GM21717 (cell line): ENCODE measurements around the gene ATP6V1C2.
"Not testable (repeated sequence)": the region's sequence is repeated elsewhere in the genome, so short reads cannot be mapped to it uniquely, and the experiment has no call there.

Experiments used
- ATAC-seq: cut with Tn5 transposase; IDR thresholded peaks from one replicate; pipeline ENCODE4 v1.9.1; 2021; ENCODE audit warnings: mild to moderate bottlenecking, moderate library complexity; ENCODE audit not compliant: unreplicated experiment

ATP6V1C2 gene

DNA sequence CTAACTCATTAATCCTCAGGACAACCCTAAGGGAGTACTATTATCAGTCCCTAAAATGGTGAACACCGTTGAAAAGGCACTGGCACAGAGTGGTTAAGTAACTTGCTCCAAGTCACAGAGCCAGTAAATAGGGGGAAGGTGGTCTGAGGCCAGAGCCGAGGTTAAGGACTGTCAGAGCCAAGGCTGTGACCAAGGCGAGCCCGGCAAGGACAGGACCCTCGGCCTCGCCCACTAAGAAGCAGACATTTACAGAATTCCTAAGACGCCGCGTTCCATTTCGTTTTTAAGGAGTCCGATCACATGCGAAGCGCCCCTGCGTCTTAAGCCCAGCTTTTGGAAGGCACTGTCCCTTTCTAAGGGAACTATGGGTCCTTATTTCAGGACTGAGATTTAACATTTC, 90.1 kb downstream of the ATP6V1C2 start:
- no peak for ATAC-seq

- peak; percentile 90 for ATAC-seq
These were observed 91.1 kb downstream of the ATP6V1C2 start, which contains the start of gene PDIA6 for GRCh38 chr2:10812362-10813162. TSS of gene PDIA6 (minus strand) at chr2:10812785. CDS start at chr2:10812696, 89 bp downstream.

DNA sequence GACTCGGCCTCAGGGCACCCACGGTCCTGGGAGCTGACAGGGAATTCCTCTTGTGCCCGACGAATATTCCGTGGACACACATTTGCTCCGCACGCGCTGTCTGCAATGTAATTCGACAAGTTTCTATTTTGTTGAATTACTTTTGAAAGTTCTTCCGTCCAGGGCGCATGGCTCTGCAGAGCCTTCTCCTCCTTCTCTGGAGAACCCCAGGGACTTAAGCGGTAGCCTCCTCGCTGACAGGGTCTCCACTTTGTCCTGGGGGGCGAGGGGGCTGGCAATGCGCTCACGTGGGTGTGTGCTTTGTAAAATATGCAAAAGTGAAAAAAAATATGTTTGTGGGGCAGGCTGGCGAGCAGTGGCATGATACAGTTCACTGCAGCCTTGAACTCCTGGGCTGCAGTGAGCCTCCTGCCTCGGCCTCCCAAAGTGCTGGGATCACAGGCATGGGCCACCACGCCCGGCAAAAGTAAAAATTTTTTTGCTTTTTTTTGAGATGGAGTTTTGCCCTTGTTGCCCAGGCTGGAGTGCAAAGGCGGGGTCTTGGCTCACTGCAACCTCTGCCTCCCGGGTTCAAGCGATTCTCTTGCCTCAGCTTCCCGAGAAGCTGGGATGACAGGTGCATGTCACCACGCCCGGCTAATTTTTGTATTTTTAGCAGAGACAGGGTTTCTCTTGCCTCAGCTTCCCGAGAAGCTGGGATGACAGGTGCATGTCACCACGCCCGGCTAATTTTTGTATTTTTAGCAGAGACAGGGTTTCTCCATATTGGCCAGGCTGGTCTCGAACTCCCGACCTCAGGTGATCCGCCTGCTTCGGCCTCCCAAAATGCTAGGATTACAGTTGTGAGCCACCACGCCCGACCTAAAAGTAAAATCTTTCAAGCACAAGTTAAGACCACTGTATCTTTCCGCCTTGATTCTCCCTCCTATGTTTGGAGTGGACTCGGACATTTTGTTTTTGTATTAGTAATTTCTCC, 92.0 kb downstream of the ATP6V1C2 start:
- ATAC-seq = not testable (repeated sequence)

DNA sequence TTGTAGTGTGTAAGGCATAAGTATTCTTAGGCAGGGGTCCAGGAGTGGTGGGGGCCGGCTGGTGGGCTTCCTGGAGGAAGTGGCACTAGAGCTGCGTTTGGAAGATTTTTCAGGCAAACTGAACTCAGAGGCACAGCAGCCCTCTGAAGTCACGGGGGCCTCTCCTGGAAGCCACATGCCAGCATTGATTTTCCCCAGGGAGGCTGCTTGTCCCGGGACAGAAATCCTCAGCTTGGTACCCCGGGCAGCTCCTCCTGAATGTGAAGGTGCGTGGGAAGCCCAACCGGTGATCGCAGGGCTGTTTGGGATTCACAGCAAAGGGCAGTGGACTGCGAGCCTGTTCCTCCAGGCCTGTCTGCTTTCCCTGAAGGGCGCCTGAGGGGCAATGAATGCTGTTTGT, 92.7 kb downstream of the ATP6V1C2 start:
- ATAC-seq = no peak

DNA sequence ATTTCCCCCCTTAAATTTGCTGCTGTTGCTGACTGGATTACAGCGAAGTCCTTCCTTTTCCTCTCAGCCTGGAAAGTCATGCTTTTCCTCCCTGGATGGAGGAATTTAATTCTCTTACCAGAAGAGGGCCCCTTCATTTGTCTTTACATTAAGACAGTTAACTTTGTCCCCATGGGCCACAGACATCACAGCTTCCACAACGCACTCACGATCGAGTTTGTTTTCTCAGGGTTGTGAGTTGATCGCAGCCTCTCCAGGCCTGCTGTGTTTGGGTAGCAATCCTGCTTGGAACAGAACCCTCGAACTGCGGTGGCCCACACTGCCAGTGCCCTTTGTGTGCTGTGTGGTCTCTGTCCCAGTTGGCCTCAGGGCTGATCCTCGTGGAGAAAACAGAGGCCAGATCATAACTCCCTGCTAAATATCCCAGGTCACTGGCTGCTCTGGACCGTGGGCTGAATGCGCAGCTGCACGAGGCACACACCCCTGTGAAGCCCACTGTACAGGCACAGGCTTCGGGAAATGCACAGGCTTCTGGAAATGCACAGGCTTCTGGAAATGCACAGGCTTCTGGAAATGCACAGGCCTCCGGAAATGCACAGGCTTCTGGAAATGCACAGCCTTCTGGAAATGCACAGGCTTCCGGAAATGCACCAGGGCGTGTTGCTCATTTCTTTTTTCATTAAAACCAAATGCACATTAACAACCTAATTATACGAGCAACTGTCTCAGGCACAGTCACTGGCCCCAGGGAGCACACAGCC, 93.3 kb downstream of the ATP6V1C2 start:
- no peak for ATAC-seq

DNA sequence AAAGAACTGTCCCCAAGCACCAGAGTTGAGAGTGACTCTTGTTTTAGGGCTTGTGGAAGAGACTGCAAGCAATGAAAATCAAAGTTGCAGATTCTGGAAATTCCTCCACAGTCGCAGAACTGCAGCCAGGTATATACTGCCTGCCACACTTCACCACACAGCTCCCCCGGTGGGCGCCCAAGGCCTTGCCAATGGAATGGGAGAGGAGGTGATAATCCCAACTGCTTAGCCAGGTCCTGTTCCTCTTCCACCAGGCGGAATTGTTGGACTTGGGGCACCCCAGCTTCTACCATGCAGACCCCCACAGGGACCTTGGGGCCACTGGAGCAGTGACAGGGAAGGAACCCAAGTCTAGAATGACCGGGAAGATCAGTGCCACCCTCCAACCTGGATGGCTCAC, 96.0 kb downstream of the ATP6V1C2 start:
- ATAC-seq = no peak

GRCh38 chr2:10818305-10818704, 96.9 kb downstream of the ATP6V1C2 start:
- not testable (repeated sequence) for ATAC-seq

DNA sequence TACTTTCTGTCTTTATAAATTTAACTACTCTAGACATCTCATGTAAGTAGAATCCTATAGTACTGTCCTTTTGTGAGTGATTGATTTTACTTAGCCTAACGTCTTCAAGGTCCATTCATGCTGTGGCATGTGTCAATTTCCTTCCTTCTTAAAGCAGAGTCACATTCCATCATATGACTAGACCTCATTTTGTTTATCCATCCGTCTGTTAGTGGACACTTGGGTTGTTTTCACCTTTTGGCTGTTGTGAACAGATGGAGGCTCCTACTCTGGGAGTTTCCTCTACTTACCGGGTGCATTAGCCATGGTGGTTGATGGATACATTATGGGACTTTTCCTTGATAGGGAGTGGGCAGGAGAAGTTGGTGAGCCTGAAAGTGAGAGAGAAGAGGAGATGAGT, 97.6 kb downstream of the ATP6V1C2 start:
- ATAC-seq = no peak

DNA sequence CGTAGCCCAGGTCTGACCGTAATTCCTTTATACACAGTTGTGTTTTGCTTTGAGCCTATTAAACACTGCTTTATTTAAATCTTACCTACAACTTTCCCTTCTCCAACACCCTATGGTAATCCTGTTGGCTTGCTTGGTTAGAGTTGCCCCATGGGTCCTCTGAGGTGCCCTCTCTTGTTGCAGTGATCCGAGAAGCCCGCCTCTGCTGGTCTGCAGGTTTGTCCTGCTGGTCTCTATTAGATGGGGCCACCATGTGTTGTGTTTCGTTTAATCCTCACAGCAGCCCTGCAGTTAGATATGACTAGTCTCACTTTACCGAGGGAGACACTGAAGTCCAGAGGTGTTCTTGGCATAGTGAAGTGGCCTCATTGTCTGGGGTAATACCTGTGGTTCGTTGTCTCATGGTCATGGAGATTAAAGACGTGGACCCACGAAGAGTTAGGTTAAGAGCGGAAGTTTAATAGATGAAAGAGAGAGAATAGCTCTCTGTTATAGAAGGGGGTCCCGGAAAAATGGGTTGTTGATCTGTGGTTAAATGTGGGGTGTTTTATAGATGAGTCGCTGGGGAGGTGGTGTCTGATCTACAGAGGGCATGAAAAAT, 98.4 kb downstream of the ATP6V1C2 start:
- no peak for ATAC-seq

GRCh38 chr2:10820562-10820961, 99.1 kb downstream of the ATP6V1C2 start:
- ATAC-seq = no peak

DNA sequence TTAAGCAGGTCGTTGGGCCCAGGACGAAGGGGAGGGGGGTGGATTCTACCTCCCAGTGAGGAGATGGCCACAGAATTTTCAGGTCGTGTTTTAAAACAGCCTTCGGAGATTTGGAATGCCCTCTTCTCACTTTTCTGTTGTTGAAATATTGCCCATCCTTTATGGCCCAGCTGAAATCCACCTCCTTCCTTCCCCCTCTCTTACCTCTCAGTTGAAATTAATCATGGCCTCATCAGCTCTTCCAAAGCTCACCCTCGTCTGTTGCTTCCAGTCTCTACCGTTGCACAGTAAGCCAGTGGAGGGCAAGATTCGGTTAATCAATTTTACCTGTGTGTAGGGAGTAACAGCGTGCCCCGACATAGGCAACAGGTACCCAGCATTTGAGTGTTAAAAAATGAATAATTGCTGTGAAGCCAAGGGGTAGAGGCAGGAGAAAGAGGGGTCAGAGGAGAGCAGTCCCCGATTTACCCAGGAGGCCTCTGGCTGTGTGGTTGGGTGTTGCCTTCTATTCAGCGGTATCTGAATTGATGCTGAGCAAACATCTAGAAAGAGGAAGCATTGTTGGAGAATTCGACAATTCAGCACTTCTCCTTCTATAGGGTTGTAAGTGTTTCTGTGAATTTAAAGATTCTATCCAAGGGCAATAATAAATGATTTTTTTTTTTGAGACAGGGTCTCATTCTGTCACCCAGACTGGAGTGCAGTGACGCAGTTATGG, 99.7 kb downstream of the ATP6V1C2 start:
- no peak for ATAC-seq

GRCh38 chr2:10824191-10824590, 102.8 kb downstream of the ATP6V1C2 start:
- no peak for ATAC-seq

- ATAC-seq = no peak
These were observed 104.6 kb downstream of the ATP6V1C2 start for GRCh38 chr2:10826026-10826425.

DNA sequence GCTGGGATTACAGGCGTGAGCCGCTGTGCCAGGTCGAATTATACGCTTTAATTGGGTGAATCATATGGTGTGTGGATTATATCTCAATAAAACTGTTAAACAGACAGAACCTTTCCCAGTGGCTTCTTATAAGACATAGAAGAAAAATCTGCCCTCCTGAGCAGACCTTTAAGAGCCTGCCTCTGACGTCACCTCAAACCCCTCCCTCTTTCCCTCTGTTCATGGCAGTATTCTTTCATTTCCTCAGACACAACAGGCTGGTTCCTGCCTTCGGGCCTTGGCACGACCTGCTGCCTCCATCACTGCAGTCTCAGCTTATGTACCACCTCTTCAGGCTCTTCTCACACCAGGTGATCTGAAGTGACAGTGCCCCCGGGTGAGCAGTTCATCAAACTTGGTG, 105.2 kb downstream of the ATP6V1C2 start:
- ATAC-seq = no peak

DNA sequence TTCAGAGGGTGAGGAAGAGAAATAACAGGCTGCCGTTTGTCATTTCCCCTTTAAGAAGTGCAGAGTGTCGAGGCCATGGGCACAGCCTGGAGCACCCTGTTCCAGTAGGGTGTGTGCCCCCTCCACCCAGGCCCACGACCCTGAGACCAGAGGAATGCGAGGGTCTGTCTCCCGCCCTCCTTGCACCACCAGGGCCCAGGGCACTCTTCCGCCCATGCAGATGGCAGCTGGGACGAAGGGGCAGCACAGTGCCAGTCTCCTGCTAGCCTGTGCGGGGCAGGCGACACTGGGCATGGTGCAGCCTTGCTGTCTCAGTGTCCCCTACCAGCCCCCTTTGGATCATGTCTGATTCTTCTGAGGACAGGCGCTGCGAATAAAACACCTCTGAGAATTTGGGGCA, 106.9 kb downstream of the ATP6V1C2 start:
- no peak for ATAC-seq

GRCh38 chr2:10829299-10829698, 107.9 kb downstream of the ATP6V1C2 start:
- ATAC-seq = no peak

DNA sequence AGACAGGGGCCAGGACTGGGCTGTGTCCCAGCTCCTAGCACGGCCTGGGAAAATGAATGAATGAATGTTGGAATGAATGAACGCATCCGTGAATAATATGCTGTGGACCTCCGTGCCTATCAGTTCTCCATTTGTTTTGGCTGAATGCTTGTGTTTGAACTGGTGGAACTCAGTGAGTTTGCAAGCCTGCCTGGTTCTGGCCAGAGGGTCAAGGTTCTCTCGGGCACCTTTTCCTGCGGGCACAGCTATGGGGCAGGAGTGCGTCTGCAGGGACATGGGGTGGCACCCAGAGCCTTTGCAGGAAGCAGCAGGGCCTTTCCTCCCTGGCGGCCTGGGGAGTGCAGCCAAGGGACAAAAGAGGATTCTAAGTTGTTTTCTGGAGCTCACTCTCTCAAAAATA, 108.8 kb downstream of the ATP6V1C2 start:
- no peak for ATAC-seq

DNA sequence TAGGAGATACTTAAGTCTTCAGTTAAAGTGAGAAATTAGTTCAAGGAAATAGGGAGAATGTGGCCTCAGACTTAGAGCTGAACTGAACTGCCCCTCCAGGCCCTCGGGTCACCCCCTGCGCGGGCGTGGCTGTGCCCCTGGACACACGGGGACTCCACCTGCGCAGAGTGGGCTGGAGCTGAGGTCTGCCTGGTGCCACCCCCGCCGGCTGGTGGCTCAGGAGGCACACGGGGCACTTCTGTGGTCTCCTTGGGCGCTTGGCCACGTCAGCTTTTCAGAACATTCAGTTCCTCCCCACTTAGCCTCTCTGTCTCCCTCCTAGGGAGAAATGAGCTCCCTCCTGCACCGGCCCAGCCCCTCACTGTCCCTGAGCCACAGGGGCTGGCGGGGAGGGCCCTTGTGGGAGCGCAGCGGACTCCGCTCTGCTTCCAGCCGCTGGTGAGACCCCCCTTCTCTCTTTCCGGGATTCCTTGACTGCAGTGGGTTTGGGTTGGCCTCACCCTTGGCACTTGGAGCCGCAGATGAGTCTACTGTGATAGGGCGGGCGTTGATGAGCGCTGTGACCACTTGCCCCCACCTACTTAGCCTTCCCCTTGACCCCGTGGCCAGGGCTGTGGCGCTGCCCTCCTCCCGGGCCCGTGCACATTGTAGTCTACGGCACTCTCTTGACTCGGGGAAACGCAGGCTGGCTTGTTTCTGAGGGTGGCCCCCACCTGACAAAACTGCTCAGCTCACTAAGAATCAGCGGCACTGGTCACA, 109.4 kb downstream of the ATP6V1C2 start:
- ATAC-seq = no peak

DNA sequence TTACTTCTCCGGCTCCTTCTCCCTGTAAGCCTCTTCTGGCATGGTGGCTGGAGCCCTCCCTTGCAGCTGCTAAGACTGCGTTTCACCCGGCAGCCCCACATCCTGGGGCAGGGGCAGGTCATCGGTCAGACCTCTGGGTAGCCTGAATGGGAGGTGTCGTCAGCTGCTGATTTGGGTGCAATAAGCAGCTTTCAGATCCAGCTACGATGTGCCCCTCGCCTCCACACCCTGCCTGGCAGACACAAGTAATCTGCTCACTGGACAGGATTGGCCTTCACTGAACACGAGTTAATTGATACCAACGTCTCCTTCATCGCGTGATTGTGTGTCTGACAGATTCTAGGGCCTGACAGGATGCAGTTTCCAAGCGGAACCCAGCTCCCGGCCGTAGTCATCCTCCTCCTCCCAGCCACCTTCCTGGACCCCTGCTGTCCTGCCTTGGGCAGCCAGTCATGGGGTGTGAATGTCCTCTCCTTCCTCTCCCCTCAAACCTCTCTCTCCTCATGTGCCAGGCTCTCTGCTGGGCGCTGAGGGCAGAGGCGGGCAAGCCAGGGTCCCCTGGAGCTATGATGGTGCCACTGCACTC, 110.1 kb downstream of the ATP6V1C2 start:
- no peak for ATAC-seq
